SJSA1 (cell line): ENCODE measurements around the gene OR51V1. TPM values are rescaled to one million over a fixed set of nuclear protein-coding genes. Genes with fewer than 3 reads are reported as not detected.

Source experiments
- total RNA-seq: library from RNA; depleted of rRNA; stranded (reverse); fragments of >200 nt; shearing (Covaris generic); gene quantifications from 2 replicates; pipeline ENCODE4 v1.2.3, GENCODE V29; 2014; rRNA removed

OR51V1 gene
- total RNA-seq, 1 experiment from 2014 or later, result not detected

Other genes with a start within 250 kb of the OR51V1 start
- not detected in 2 replicates for gene OR51A2, start 245.0 kb downstream of the OR51V1 start, total RNA-seq
- gene OR51L1, start 205.8 kb downstream of the OR51V1 start, total RNA-seq, result not detected in 2 replicates
- not detected in 2 replicates for gene OR52J3, start 154.2 kb downstream of the OR51V1 start, total RNA-seq
- gene OR52E2, start 141.1 kb downstream of the OR51V1 start, total RNA-seq, result not detected in 2 replicates
- not detected in 2 replicates for gene OR52E1, start 131.1 kb downstream of the OR51V1 start, total RNA-seq
- gene OR52A5, start 62.3 kb downstream of the OR51V1 start, total RNA-seq, result not detected in 2 replicates
- gene OR52A1, start 45.9 kb downstream of the OR51V1 start, total RNA-seq, result under 0.01 TPM in 1 of 2 replicates, not detected in the other
- gene HBB, start 26.4 kb upstream of the OR51V1 start, total RNA-seq, result not detected in 2 replicates
- not detected in 2 replicates for gene HBD, start 33.8 kb upstream of the OR51V1 start, total RNA-seq
- gene HBG1, start 49.2 kb upstream of the OR51V1 start, total RNA-seq, result not detected in 2 replicates
- not detected in 2 replicates for gene HBG2, start 54.1 kb upstream of the OR51V1 start, total RNA-seq
- gene HBE1, start 69.3 kb upstream of the OR51V1 start, total RNA-seq, result not detected in 2 replicates
- gene OR51B4, start 101.3 kb upstream of the OR51V1 start, total RNA-seq, result not detected in 2 replicates
- not detected in 2 replicates for gene OR51B2, start 123.6 kb upstream of the OR51V1 start, total RNA-seq
- 0.39 TPM in 1 of 2 replicates, not detected in the other for gene OR51B5, start 142.8 kb upstream of the OR51V1 start, total RNA-seq
- not detected in 2 replicates for gene OR51B6, start 150.8 kb upstream of the OR51V1 start, total RNA-seq
- gene OR51M1, start 183.1 kb upstream of the OR51V1 start, total RNA-seq, result not detected in 2 replicates
- gene OR51Q1, start 221.4 kb upstream of the OR51V1 start, total RNA-seq, result not detected in 2 replicates
- not detected in 2 replicates for gene OR51I1, start 240.8 kb upstream of the OR51V1 start, total RNA-seq
- not detected in 2 replicates for gene OR51I2, start 248.6 kb upstream of the OR51V1 start, total RNA-seq